GM21367 (cell line): Measurements from ENCODE around the gene HMOX2.
A peak's percentile ranks its signal among the peaks of the same experiment; 100 is the strongest.

ENCODE experiments used
- ATAC-seq: cut with Tn5 transposase; IDR thresholded peaks from one replicate; pipeline ENCODE4 v1.9.1; 2021; ENCODE audit not compliant: unreplicated experiment

HMOX2 gene

DNA sequence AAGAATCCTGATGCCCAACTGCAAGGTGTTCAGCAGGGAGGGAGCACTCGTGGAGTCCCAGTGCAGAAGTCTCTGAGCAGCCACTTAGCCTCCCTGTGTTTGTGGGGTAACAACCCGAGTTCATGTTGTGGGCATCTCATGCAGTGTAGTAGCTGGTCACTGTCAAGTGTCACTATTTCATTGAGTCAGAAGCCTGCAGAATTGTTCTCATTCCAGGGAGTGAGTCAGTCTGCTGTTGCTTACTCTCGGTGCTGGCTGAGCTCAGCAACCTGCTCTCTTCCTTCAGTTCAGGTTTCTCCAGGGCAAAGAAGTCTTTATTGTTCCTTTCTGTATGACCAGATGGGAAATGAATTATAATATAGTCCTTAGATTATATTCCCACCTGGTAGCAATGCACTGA is 24.1 kb downstream of the HMOX2 start:
- ATAC-seq, result no peak

DNA sequence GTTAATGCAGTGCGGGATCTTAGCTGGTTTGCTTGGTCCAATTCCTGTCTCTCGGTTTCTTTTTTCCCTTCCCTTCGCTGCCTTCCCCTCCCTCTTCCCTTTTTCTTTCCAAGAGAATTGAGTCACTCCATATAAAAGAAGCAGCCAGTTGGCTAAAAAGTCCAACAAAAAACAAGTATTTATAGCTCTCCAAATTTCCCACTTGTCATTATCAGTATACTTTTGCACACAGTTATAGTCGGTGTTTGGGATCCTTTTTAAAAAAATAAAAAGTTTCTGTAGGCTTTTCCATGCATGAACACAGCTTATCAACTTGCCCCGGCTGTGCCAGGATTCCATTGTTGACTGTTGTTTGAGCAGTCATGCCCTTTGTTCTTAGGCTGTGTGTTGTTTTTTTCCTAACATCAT is 24.9 kb downstream of the HMOX2 start:
- no peak for ATAC-seq

DNA sequence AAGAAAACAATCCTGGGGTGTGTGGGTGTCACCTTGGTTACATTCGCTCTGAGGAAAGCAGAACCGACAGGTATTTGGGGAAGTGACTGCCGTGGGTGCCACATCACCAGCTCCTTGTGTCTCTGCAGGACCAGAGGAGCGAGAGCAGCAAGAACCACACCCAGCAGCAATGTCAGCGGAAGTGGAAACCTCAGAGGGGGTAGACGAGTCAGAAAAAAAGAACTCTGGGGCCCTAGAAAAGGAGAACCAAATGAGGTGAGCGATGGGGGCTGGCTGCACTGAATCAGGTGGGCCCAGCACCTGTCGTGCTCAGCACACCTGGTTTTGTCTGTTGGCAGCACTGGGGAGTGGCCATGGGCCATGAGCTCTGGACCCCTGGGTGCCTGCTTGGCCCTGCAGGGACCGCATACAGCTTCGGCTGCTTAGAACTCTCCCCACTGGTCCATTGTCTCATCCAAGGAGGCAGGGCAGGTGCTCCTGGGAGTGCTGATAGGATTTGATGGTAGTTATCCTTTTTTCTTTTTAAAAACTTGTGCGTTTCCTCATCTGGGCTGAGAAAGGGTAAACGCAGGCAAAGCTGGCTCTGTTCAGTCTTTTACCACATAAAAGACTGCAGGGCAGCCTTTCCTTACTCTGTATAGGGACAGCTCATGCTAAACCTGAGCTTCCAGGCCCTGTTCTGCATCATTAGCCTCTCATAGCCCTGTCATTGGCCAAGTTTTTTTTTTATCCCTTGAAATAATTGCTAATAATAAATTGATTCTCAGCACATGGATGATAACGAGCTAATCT is 29.4 kb downstream of the HMOX2 start:
- ATAC-seq, result peak; percentile 71

DNA sequence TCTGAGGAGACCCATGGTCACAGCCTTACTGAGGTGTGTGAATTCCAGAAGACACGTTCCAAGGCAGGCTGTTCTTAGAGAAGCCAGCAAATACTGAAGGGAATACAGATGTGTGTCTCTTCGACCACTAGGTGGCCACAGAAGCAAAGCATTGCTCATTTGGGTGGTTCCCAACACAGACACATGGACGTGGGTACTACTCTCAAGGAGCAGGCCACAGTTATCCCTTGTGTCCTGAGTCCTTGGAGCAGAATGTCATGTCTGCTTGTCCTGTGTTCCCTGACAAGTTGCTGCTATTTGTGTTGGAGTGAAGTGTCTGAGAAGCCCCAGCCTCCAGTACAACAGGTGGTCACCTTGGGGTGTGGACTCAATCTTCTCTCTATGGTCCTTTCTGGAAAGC is 30.3 kb downstream of the HMOX2 start:
- no peak for ATAC-seq

DNA sequence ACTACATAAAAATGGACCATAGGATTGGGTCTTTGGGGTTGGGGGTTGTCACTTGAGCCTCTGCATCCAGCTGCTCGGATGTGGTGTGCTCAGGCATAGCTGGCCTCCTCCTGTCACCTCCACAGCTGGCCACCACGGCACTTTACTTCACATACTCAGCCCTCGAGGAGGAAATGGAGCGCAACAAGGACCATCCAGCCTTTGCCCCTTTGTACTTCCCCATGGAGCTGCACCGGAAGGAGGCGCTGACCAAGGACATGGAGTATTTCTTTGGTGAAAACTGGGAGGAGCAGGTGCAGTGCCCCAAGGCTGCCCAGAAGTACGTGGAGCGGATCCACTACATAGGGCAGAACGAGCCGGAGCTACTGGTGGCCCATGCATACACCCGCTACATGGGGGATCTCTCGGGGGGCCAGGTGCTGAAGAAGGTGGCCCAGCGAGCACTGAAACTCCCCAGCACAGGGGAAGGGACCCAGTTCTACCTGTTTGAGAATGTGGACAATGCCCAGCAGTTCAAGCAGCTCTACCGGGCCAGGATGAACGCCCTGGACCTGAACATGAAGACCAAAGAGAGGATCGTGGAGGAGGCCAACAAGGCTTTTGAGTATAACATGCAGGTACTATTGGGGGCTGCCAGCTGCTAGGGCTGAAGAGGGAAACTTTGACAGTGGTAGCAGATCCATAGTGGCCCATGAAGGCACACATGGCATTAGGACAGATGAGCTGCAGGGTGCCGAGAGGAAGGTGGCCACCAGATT is 31.6 kb downstream of the HMOX2 start:
- ATAC-seq, result no peak

DNA sequence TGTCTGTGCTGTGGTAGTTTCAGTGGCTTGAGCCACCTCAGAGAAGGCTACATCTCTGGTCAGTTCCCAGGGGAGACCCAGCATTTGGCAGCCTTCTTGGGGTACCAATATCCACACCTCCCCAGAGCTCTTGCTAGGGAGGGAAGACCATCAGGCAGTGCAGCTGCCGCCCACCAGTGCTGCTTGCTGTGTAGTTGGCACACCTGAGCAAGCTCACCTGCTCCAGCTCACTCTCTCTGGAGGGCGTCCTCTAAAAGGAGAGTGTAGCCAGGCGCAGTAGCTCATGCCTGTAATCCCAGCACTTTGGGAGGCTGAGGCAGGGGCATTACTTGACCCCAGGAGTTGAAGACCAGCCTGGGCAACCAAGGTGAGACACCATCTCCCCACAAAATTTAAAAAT is 32.6 kb downstream of the HMOX2 start:
- ATAC-seq, result no peak

DNA sequence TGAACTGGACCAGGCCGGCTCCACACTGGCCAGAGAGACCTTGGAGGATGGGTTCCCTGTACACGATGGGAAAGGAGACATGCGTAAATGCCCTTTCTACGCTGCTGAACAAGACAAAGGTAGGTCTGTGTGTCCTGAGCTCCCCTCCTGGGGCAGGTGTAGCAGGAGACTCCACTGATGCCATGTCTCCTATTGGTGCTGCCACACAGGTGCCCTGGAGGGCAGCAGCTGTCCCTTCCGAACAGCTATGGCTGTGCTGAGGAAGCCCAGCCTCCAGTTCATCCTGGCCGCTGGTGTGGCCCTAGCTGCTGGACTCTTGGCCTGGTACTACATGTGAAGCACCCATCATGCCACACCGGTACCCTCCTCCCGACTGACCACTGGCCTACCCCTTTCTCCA is 33.2 kb downstream of the HMOX2 start:
- no peak for ATAC-seq

DNA sequence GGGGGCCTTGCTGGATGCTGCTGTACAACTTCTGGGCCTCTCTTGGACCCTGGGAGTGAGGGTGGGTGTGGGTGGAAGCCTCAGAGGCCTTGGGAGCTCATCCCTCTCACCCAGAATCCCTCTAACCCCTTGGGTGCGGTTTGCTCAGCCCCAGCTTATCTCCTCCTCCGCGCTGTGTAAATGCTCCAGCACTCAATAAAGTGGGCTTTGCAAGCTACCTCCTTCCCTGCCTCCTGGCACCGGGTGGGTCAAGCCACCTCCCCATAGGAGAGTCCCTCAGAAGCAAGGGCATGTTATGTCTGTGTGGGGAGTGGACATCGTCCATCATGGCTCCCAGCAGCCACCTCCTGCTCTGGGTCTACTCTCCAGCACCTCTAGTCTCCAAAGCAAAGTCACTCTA is 33.9 kb downstream of the HMOX2 start:
- ATAC-seq, result no peak

DNA sequence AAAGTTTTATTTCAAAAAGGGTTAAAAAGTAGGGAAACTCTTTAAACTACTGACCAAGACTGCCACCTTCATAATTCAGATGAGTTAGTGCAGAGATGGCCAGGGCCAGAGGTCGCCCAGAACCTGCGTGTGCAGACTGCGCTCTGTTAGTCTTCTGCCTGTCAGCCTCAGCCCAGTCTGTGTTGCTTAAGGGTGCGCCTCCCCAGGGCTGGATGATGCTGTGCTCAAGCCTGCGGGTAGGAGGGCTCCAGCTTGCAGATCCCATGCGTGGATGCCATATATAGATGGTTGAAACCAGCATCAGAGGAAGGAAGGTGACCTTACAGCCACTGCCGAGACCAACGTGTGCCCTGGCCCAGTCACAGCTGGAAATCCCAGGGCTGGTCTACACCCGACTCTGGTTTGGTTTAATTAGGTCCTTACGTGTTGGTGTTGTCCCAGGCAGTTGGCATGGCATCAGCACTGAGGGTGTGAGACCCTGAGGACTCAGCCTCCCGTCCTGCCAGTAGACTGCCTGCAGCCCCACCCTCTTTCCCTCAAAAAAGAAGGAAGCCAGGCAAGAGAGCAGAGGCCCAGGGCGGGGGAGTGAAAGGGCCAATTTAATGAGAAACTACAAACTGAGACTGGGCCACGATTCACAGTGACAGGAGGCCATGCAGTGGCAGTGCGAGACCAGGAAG is 34.7 kb downstream of the HMOX2 start:
- no peak for ATAC-seq

DNA sequence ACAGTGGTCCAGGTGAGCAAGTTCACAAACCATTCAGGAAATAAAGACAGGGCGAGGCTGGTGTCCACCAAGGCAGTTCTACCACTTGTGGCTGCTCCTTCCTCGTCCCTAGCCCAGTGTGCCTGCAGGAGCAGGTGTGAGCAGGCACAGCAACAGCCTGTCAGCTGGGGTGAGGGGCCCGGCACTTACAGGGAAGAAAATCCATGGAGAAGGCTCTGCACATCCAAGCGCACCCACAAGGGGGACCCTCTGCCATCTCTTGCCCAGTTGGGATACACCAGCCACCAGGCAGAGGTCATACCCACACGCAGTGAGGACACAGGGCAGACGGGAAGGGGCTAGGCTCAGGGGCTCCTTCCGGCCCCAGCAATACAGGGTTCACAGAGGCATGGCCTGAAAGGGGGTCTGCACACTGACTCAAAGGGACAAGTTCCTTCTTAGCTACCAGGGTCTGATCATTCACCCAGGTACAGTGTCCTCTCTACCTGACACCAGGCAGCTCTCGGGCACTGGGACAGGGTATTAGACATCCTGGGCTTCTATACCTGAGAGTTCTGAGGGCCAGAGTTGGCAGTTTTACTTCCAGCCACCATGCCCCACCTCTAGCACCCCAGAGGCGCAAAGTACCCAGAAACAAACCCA is 35.4 kb downstream of the HMOX2 start:
- ATAC-seq, result no peak

DNA sequence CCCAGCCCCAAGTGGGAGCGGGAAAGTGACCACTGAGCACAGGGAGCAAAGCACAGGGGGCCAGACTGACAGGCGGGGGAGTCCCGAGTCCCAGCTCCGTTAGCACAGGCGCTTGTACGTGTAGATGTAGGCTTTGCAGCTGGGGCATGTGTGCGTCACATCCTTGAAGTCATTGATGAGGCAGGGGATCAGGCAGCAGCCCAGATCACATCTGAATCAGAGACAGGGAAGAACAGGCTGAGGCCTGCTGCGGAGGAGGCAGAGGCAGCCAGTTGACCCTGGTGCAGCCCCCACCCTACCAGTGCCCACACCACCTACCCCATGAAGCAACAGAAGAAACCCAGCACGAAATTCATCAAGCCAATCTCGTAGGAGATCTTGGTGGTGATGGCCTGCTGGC is 36.3 kb downstream of the HMOX2 start:
- no peak for ATAC-seq

DNA sequence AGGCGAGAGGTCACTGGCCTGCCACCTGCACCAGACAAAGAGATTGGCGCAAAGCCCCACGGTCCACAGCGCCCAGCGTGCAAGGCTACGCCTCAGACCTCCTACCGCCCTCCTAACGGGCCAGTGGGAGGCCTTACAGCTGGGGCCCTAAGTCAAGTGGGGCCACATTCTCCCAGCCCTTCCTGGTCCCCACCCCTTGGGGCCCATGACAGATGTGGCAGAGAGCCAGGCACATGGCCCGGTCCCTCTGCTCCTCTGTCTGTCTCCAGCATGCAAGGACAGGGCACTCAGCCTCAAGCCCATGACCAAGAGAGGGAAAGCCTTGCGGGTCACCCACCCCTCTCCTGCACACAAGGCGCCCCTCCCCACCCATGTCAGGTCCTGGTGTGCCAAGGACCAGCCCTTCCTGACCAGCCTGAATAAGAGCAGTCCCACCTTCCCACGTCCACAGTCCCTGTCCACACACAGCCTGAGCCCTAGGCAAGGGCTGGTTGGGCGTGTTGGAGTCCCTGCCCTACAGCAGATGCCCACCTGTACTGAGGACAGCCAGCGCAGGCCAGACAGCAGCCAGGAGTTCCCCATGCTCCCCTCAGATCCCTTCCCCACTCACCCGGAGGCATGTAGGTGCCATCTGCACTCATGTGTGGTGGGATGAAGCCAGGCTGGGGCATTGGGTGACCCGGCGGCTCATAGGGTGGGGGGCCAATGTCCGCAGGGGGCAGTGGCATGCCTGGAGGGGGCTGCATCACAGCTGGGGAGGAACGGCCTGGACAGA is 37.1 kb downstream of the HMOX2 start:
- ATAC-seq, result no peak

DNA sequence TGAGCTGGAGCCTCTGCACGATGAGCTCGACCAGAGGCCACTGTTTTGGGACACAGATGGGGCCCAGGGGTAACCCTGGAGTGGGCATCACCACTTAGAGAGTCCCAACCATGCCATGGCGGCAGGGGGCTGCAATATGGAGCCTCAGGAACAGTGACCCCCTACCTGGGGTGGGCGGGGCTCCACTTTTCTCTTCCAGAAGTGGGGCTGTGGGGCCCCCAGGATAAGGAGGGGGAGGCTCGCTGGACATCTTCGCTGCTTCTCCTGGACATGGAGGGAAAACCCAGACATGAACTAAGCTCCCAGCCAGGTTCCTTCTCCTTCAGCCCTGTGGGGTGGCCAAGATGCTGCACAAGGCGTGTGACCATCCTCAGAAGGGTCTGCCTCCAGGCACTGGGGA is 37.7 kb downstream of the HMOX2 start:
- no peak for ATAC-seq

DNA sequence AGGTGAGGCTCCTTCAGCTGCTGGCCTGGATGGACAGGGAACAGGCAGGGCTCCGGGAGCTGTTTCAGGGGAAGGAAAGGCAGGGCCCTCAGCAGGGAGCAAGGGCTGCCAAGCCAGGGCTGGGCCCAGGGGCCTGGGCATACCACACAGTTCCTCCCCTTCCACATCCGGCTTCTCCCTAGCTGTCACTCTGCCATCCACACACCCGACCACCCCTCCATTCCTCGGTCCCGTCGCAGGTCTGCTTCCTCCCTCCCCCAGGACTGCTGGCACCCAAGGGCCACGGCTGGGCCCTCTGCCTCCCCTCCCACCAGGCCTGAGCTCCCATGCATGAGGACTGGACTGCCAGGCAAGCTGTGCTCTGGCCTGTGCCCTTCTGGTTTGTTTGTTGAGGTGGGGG is 38.4 kb downstream of the HMOX2 start:
- ATAC-seq, result no peak

DNA sequence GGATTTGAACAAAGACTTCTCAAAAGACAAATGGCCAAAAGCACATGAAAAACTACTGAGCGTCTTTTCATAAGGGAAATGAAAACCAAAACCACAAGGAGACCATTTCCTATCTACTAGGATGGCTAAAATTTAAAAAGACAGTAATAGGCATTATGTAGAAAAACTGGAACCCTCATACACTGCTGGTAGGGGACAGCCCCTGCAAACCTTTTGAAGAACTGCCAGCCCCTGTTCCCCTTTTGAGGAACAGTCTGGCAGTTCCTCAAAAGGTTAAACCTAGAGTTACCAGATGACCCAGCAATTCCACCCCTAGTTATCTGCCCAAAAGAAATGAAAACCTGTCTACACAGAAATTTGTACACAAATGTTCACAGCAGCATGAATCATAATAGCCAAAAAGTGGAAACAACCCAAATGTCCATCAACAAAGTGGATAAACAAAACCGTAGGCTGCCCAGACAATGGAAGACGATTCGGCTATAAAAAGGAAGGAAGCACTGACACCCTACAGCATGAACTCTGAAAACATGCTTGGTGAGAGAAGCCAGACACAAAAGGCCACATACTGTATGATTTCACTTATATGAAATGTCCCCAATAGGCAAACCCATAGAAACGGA is 39.5 kb downstream of the HMOX2 start:
- no peak for ATAC-seq

DNA sequence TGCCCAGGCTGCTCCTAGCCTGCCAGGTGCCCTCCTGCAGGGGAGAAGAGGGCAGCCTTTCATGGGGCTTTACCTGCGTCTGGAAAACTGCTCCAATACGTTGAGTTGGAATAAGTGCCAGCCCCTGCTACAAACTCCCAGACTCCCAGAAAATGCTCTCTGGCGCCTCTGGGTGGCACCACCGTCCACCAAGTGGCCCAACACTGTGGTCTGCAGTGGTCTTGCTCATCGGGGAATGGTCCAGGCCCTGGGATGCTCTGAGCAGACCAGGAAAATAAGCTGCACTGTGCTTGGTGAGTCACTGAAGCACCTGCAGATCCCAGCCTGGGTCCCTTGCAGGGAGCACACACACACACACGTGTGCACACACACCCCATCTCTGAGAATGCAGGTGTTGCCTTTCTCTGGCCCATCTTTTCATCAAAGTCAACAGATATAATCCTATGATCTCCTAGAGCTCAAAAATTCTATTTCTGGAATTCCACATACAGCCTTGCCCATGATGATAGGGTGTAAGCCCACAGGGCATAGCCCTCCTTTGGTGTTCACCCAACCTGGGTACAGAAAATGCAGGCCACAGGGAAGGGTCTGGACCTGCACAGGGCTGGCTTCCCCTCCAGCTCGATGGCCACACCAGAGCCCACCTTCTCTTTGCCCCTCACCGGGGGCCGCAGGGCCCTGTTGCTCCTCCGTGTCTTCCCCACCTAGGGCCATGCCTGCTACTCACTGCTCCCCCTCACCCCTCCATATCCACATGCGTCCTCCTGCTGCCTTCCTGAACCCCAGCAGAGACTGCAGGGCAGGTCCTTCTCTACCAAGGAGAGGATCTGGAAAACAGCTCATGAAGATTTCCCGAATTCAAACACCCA is 41.8 kb downstream of the HMOX2 start:
- ATAC-seq, result no peak

DNA sequence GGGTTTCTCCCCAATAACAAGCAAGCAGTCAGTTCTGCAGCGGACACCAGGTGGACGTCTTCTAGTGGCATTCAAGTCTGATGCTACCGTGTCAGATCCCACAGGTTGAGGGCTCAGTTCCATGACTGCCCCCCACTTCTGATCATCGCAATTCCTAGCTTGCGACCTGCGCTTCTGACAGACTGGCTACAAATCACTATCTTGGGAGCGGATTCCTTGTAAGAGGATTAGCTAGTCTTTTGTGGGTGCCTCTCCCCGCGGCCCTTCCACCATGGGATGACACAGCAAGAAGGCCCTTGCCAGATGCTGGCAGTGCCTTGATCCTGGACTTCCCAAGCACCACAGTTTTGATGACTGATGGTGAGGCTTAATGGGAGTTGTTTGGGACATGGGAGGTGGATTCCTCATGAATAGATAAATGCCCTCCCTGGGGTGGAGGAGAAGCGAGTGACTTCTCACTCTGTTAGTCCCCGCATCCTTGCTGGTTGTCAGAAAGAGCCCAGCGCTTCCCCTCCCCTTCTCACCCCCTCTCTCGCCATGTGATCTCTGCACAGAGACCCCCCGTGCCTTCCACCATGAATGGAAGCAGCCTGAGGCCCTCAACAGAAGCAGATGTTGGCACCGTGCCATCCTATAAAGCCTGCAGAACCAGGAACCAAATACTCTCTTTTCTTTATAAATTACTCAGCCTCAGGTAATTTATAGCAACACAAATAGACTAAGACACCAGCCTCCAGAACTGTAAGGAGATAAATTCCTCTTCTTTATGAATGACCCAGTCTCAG is 43.3 kb downstream of the HMOX2 start:
- ATAC-seq, result no peak

DNA sequence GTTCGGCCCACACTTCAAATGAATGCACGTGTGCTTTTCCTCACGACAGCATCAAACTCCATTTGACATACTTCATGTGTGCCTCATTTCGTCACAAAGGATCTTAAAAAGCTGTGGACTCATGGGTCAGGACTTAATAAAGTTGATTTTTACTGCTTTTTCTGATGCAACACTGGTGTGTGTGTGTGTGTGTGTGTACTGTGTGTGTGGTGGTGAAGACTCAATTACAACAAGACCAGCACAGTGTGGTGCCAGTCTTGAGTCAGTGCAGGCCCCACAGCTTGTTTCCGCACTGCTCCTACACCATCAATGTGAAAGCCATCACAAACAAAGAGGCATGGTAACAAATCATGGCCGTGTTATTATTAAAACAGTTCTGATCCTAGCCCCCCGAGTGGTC is 44.7 kb downstream of the HMOX2 start:
- no peak for ATAC-seq
